Epithelial cell of prostate (primary cell): ENCODE results near the gene INO80.

Source experiments
- DNase-seq: peaks from one replicate; pipeline ENCODE4 v3.0.0-alpha.2; 2011; ENCODE audit warnings: low read depth, low spot score
- H3K27ac ChIP-seq: fragments of 450-650 bp; 2 replicates; pipeline ENCODE4 v1.5.1; 2017; ENCODE audit warnings: mild to moderate bottlenecking

The INO80 gene

DNA sequence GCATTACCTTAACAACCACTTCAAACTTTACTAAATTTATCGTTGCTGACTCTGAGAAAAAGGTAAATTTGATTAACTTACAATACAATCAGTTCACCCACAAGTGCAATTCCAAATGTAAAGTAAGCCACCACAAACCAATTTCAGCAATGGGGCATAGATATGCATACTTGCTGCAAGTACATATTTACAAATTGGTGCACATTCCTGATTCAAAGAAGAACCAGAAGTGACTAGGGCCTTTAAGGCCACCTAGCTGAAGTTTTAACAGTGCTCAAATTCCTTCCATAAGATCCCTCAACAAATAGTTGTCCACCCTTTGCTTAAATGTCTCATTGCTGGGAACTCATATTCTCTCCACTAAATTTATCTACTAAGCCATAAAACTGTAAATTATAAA lies 67.2 kb downstream of the INO80 start:
- no peak overlapping the region for H3K27ac ChIP-seq
- no peak for DNase-seq

DNA sequence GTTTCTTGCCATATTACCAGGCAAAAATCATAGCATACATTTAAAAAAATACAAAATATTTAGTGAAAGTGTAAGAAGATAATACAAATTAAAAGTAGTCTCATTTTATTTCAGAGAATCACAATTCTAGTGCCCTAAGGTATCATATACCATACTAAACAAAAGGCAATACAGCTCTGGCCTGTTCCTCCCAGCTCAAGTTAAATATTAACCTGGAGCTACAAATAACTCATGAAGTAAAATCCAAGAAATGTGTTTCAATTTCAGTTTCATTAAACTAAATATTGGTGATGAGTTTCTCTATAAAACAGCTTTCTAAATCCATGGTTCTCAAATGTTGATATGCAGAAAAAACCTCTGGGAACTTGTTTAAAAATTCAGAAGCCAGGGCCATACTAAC lies 67.7 kb downstream of the INO80 start:
- DNase-seq, result no peak
- no peak overlapping the region for H3K27ac ChIP-seq

DNA sequence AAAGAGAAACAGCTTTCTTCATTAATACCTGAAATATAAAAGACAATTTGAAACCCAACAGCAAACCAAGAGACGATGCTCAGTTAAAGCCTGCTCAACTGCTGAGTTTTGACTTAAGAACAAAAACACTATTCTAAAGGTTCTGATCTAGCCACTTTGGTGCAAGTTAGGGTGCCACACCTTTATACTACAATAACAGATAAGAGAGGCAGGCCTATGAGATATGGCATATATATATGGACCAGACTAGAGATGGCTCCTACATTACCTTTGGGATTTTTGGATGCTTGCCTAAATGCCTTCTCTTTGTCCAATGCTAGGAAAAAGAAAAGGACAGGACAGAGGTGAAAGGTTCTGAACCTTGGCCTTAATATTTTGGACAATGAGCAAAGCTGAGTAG lies 68.6 kb downstream of the INO80 start:
- no peak for DNase-seq
- H3K27ac ChIP-seq, result no peak overlapping the region

DNA sequence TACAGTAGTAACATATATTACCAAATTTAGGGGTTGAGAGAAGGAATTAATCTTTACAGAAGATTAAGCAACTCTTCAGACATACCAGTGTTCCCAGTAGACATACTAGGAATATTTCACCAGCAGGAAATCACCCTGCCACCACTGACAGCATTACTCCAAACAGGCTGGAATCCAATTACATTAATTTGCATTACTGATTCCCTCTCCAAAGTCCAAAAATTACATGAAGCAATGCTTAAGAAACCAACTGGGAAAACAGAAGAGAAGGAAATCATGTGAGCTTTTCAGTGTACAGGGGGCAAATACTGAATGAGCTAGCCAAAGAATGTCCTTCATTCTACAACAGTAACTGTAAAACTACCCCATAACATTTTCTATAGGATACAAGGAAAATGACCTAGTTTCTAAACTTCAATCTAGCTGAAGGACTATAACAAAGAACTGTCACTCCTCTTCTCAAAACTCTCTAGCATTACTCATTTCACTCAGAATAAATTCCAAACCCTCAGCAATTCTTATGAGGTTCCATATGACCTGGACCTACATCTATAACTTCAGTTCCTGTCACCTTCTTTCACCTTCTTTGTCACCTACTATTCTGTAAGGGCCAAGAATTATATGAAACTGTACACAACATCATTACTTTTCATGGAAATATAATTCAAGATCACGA lies 72.7 kb downstream of the INO80 start:
- no peak overlapping the region for H3K27ac ChIP-seq
- no peak for DNase-seq

DNA sequence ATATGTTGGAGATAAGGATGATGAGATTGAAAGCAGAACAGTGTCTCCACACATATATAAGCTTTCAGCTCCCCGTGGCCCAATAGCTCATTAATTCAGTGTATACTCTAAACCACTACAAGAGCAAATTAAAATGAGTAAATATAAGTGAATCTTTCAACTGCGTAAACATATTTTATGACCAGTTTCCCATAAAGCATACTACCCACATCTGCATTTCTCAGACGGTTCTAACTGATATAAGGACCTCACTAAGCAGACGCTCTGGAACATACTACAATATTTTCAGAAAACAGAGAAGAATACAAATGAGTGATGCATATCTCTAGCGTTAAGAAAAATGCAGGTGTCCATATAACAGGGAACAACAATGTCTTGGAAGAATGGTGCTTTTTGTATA lies 73.2 kb downstream of the INO80 start:
- no peak for DNase-seq
- no peak overlapping the region for H3K27ac ChIP-seq

DNA sequence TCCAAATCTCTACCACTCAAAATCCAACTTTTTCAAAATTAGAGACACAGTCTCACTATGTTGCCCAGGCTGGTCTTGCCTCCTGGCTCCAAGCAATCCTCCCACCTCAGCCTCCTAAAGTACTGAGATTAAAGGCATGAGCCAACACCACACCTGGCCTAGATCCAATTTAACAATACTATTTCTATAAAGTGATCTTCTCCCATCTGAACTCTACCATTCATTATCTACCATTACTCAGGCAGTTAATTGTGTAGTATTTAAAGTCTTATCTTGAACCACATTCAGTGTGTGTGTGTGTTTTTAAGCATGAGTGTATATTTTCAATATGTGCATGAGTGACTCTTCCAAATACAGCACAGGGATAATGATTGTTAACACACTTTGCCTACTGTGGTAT lies 77.0 kb downstream of the INO80 start:
- H3K27ac ChIP-seq, result no peak overlapping the region
- no peak for DNase-seq

DNA sequence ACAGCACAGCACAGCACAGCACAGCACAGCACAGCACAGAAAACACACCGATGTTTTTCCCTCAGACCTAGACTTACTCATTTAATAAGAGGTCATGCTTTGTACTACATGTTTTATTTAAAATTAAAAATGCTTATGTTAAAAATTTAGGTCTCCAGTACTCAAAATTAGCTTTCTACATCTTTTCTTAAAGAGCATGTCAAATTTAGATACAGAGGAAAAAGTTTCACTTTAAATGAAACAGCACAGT lies 84.1 kb downstream of the INO80 start:
- no peak for DNase-seq
- H3K27ac ChIP-seq, result no peak overlapping the region

DNA sequence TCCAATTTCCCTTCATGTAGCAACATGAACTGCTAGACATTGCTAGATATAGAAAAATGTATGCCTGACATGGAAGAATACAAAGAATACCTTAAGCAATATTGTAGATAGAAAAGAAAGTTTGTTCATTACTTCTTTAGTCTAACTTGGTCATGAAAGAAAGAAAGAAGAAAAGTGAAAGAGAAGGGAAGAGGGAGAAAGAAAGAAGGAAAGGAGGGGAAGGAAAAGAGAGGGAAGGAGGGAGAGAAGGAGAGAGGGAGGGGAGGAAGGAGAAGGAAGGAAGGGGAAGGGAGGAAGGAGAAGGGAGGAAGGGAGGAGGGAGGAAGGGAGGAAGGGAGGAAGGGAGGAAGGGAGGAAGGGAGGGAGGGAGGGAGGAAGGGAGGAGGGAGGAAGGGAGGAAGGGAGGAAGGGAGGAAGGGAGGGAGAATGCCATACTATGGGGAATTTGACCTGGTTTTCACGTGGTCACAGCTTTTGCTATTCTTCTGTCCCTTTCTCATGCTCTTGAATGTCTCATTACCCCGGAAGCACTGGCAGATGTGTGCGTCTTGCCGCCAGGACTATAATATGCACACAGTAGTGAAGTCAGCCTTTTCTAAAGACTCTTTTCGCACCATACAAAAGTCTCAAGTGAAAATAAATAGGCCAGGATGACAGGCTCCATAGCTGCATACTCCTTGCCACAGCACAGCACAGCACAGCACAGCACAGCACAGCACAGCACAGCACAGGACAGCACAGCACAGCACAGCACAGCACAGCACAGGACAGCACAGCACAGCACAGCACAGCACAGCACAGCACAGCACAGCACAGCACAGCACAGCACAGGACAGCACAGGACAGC lies 84.6 kb downstream of the INO80 start:
- no peak for DNase-seq
- no peak overlapping the region for H3K27ac ChIP-seq

DNA sequence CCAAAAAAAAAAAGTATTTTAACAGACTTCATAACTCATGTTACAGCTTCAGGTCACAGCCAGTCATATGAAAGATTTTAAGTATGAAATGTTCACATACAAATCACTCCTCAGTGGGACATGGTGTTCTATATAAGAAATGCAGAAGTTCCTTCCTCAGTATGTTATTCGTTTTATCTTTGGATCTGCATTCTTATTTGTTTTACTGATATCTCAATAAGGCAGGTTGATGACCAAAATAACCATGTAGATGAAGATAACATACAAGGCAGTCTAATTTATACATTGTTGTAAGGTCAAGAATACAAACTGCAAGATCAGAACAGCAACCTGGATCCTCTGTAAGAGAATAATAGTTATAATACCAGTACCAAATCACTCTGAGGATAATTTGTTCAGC lies 87.2 kb downstream of the INO80 start:
- no peak overlapping the region for H3K27ac ChIP-seq
- DNase-seq, result no peak

DNA sequence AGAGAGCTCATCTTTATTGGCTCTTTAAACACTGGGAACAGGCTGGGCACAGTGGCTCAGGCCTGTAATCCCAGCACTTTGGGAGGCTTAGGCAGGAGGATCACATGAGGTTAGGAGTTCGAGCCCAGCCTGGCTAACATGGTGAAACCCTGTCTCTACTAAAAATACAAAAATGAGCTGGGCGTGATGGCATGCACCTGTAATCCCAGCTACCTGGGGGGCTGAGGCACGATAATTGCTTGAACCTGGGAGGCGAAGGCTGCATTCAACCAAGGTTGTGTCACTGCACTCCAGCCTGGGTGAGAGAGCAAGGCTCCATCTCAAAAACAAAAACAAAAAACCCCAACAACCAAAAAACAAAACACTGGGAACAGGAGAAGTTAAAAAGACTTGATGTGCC lies 90.7 kb downstream of the INO80 start:
- no peak for DNase-seq
- no peak overlapping the region for H3K27ac ChIP-seq

DNA sequence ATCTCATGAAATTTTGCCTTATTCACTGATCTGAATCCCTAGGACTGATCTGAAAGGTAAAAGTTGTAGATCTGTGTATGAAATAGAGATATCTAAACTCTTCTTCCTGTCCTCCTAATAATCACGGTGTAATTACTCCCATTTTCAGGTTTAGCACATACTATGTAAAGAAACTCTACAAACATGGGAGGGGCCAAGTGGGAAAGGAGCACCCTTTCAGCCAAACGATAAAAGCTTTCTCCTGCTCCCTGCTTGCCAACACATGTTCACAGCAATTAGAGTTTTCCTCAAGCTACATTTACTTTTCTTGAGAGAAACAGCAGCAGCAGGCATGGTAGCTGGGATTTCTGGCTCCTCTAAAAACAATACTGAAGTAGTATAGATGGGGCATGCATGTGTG lies 91.2 kb downstream of the INO80 start:
- no peak overlapping the region for H3K27ac ChIP-seq
- no peak for DNase-seq

DNA sequence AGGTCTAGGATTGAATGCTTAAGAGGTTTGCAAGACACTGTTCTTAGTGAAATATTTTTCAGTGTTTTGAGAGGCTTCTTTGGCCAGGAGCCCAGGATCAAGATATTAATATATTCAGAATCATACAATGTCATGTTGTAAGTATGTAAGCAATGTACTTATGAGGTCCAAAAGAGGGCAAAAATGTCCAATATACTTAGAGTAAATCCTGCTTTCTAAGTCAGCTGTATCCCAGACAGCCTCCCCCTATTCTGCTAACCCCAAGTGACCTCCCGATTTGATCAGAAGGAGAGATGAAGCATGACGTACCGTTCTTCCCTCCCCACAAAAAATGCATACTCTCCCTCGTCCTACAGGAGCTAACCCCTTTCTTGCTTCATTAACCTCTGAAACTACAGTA lies 91.9 kb downstream of the INO80 start:
- no peak overlapping the region for H3K27ac ChIP-seq
- no peak for DNase-seq

DNA sequence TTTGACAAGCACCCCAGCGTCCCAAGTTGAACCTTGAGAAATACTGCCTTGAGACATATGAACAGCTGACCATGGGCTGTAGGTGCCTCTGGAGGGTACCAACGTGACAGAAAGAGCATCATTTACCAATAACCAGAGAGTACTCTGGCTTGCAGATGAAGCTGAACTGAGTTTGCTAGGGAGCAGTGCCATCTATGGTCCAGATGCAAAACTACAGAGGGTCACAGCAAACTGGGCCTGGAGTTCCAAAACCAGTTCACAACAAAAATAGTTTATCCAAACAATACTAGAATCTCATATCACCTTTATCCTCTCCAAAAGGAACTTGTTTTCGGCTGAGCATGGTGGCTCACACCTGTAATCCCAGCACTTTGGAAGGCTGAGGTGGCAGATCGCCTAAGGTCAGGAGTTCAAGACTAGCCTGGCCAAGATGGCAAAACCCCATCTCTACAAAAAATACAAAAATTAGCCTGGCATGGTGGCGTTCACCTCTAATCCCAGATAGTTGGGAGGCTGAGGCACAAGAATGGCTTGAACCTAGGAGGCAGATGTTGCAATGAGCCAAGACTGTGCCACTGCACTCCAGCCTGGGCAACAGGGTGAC lies 93.5 kb downstream of the INO80 start:
- DNase-seq, result no peak
- H3K27ac ChIP-seq, result no peak overlapping the region

DNA sequence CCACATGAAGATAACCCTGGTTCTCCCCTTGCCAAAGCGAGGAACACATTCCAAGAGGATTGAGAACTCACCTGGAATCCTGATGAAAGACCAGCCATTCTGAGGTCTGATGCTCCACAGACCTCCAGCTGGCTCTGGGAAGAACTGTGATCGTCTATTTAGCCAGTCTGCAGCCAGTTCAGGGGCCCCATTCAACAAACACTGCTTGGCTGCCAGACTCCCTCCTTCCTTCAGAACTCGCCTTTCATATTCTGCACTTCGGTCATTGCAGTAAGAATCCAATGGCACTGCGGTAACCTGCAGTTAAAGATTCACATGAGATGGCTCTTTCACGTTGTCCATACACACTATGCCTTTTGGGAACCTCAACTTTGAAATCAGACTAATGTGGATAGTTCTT lies 95.3 kb downstream of the INO80 start:
- H3K27ac ChIP-seq, result no peak overlapping the region

DNA sequence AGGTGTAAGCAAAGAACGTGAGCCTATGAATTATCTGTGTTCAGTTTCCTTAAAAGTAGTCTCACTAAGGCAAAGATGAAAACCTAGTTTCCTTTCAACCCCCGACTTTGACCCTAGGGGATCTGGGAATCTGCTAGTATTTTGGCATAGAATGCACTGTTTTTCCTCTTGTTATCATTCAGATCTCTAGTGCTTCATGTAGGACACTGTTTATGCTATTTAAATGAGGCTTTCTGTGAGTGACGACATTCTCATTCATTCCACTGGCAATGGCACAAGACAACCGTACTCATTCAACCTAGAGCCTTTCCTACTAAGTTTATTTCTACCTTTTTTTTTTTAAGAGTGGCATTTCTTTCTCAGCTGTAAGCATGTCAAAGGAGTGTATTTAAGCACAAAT lies 95.8 kb downstream of the INO80 start:
- H3K27ac ChIP-seq, result no peak overlapping the region

More for the DNA sequence above, 95.3 kb downstream of the INO80 start:
- no peak for DNase-seq

DNA sequence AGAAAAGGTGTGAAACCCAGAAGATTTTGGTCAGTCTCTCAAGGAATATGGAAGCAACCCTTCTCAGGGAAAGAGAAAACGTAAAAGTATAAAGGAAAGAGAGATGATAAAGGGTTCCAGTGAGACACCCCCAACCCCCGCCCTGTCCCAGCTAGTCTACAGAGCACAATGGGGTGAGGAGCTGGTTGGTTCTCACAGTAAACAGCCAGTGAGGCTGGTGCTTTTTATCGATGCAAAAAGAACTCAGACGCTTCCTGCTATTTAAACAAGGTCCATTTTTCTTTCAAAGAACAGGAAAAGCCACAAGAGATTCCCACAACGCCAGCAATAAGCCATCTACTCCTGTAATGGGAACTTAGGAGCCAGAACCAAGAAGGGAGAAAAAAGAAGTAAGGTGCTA lies 96.9 kb downstream of the INO80 start:
- no peak for DNase-seq
- peak overlapping the region; percentile 6 for H3K27ac ChIP-seq

More for the DNA sequence above, 95.8 kb downstream of the INO80 start:
- no peak for DNase-seq

DNA sequence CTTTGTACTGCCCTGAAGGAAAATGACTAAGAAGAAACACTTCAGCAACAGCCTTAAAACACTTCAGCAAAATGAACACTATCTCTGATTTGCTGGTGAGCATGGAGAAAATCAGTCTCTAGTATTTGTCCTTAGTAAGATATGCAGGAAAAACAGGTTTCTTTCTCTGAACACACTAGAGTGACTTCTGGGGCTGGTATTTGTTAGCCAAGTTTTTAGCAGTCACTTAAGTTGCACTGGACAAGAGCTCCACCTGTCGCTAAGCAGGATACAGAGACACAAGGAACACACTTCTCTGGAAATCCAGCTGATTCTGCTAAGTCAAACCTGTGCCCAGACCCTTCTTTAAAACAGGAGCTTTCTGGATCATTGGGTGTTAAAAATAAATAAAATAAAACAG lies 97.5 kb downstream of the INO80 start:
- peak; percentile 73 for DNase-seq
- peak overlapping the region; percentile 6 for H3K27ac ChIP-seq

DNA sequence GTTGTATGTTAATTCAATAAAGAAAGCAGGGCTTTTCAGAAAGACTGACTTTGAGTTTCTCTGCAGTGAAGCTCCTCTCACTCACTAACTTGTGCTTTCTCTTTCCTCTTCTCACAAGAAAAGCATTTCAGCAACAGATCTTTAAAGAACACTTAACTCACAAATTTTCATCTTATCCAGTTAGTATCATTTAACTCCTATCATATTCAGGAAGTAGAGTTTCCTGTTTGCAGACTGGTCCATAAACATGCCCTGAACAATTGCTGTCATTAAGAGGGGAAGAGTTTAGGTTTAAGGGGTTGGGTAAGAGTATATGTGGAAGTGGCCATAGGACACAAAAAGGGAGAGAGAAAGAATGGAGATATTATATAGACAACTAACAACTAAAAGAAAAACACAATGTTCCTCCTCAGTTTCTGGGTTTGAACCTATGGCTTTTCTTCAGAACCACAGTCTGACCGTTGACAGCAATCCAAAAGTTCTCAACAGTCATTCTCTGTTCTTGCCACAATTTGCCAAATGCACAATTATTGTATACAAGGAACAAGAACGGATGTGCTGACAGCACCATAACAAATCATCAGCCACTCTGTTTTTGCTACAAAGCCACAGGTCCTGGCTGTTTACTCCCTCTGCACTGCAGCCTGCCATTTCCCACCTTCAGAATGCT lies 98.9 kb downstream of the INO80 start:
- no peak for DNase-seq
- no peak overlapping the region for H3K27ac ChIP-seq

DNA sequence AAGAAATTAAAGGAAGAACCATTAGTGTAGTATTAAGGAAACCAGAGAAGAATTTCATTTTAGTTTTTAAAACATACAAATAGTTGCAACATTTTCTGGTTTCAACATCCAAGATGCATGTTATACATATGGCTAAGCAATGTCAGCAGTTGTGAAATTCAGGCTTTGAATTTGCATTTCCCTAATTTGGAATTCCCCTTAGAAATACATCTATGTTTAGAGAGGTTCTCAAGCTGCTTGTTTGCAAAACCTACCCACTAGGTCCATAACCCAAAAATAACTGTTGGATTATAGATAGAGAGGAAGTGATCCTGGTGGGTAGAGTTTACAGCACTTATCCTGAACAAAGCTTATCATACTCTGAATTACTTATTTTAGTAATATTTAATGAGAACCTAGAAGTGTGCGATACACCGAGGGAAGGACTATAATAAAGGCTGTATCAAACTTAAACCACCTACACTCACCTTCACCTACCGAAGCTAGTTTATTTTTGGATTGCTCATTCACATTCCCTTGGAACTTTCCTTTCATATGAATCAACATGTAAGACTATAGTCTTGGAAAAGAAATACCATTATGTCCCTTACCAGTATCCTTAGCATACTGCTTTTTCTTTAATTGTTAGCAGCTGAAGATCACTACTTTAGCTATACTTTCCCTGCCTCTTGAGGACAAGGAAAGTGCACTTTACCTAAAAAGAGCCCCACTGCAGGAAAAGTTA lies 102.2 kb downstream of the INO80 start:
- no peak for DNase-seq
- H3K27ac ChIP-seq, result no peak overlapping the region

DNA sequence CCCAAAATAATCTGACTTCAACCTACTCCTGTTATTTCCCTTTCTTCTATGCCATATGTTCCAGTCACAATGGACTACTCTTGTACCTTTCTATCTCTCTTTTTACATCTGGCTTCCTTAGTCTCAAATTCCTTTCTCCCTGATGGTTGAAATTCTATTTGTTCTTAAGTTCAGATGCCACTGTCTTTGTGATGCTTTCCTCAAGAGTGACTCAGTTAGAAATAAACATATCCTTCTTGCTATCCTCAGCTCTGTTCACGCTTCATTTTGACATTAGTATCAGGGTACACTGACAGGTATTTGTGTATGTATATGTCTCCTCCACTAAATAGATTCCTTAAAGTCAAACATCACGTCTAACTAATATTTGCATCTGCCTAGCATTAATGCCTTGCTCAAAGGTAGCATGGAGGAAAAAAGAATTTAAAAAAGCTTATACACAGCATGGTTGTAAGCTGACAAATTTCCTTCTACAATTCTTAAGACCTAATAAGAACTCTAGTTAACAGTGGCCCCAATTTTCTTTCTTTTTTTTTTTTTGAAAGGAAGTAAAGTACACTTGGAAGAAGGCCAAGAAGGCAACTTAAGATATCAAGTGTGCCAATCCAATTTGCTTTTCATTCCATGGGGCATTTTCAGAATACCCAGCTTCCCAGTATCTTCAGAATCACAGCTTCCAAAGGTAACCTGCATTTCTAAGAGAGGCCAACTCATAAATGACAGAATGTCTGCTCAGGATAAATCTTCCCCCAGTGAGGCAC lies 104.8 kb downstream of the INO80 start:
- DNase-seq, result no peak
- peak overlapping the region; percentile 46 for H3K27ac ChIP-seq
